Inflammatory macrophage (primary cell): ENCODE data around the gene BRSK2.
A peak's percentile ranks its signal among the peaks of the same experiment; 100 is the strongest.
"Not testable (repeated sequence)": the region's sequence is repeated elsewhere in the genome, so short reads cannot be mapped to it uniquely, and the experiment has no call there.

Experiments used
- DNase-seq, 2 donors: peaks; one replicate each; pipeline ENCODE4 v3.0.0-alpha.2; 2020 to 2022
- total RNA-seq, 18 experiments: gene quantifications; one replicate each; lab custom pipeline; 2026; ENCODE audit warnings: mixed read lengths in 6 of 18, inconsistent platforms in 2 of 18; lab: John Stamatoyannopoulos, UW

Gene BRSK2
- 0 to 2.3 (median 0.37) reads per million in 18 experiments for total RNA-seq

- DNase-seq: no peak
These were observed at the start of gene BRSK2 for GRCh38 chr11:1389932-1390568. Gene BRSK2 (plus strand): TSS chr11:1389934. CDS start chr11:1390285, 351 bp downstream.

- DNase-seq: no peak
These were observed 49.6 kb upstream of the BRSK2 start for GRCh38 chr11:1340111-1340510.

- not testable (repeated sequence) for DNase-seq
These were observed 48.5 kb upstream of the BRSK2 start for GRCh38 chr11:1341226-1341625.

GRCh38 chr11:1341928-1342524 lies 47.7 kb upstream of the BRSK2 start:
- DNase-seq: peak; percentile 67 to 88

GRCh38 chr11:1342946-1343345 lies 46.8 kb upstream of the BRSK2 start:
- no peak for DNase-seq

GRCh38 chr11:1343391-1344055 lies 46.2 kb upstream of the BRSK2 start:
- no peak for DNase-seq

- no peak for DNase-seq
These were observed 45.6 kb upstream of the BRSK2 start for GRCh38 chr11:1344056-1344635.

GRCh38 chr11:1345737-1346513 lies 43.8 kb upstream of the BRSK2 start:
- peak; percentile 26 to 53 for DNase-seq

GRCh38 chr11:1346669-1347390 lies 42.9 kb upstream of the BRSK2 start:
- no peak for DNase-seq

- DNase-seq: not testable (repeated sequence)
These were observed 42.2 kb upstream of the BRSK2 start for GRCh38 chr11:1347411-1347999.

GRCh38 chr11:1348146-1348795 lies 41.5 kb upstream of the BRSK2 start:
- no peak for DNase-seq

GRCh38 chr11:1348796-1349326 lies 40.9 kb upstream of the BRSK2 start:
- DNase-seq: no peak

- DNase-seq: no peak
These were observed 40.2 kb upstream of the BRSK2 start for GRCh38 chr11:1349327-1350041.

GRCh38 chr11:1350086-1350725 lies 39.5 kb upstream of the BRSK2 start:
- DNase-seq: no peak

- no peak for DNase-seq
These were observed 38.3 kb upstream of the BRSK2 start for GRCh38 chr11:1351278-1351937.

GRCh38 chr11:1352696-1353382 lies 36.9 kb upstream of the BRSK2 start:
- no peak for DNase-seq

GRCh38 chr11:1353383-1354124 lies 36.2 kb upstream of the BRSK2 start:
- DNase-seq: no peak
